Fibroblast of lung (primary cell): ENCODE results near the gene FAM236A.
"Not testable (repeated sequence)": the region's sequence is repeated elsewhere in the genome, so short reads cannot be mapped to it uniquely, and the experiment has no call there.

Experiments
- EZH2 ChIP-seq: IDR thresholded peaks from 2 replicates; pipeline ENCODE4 v1.5.1; 2012; ENCODE audit warnings: low read length, control low read depth, mild to moderate bottlenecking; ENCODE audit errors: missing control alignments
- TF ChIP-seq, protein P1 (sequence below), 2 donors: IDR thresholded peaks in 1 of 2; conservative IDR thresholded peaks in 1 of 2; 1 replicate in 1 of 2; 2 replicates in 1 of 2; pipeline ENCODE4 v1.5.1; 2011 to 2012; ENCODE audit warnings: low read length in 2 of 2, control low read depth in 1 of 2, inconsistent platforms in 1 of 2, low read depth in 1 of 2, mild to moderate bottlenecking in 1 of 2

DNA sequence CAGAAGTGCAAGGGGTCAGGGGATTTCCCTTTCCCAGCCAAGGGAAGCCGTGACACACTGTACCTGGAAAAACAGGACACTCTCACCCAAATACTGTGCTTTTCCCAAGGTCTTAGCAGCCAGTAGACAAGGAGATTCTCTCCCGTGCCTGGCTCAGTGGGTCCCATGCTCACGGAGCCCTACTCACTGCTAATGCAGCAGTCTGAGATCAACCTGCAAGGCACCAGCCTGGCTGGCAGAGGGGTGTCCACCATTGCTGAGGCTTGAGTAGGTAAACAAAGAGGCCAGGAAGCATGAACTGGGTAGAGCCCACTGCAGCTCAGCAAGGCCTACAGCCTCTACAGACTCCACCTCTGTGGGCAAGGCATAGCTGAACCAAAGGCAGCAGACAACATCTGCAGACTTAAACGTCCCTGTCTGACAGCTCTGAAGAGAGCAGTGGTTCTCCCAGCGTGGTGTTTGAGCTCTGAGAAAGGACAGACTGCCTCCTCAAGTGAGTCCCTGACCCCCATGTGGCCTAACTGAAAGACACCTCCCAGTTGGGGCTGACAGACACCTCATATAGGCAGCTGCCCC, 43.0 kb downstream of the FAM236A start:
- TF ChIP-seq, protein P1, sequence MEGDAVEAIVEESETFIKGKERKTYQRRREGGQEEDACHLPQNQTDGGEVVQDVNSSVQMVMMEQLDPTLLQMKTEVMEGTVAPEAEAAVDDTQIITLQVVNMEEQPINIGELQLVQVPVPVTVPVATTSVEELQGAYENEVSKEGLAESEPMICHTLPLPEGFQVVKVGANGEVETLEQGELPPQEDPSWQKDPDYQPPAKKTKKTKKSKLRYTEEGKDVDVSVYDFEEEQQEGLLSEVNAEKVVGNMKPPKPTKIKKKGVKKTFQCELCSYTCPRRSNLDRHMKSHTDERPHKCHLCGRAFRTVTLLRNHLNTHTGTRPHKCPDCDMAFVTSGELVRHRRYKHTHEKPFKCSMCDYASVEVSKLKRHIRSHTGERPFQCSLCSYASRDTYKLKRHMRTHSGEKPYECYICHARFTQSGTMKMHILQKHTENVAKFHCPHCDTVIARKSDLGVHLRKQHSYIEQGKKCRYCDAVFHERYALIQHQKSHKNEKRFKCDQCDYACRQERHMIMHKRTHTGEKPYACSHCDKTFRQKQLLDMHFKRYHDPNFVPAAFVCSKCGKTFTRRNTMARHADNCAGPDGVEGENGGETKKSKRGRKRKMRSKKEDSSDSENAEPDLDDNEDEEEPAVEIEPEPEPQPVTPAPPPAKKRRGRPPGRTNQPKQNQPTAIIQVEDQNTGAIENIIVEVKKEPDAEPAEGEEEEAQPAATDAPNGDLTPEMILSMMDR (conservative IDR thresholded peaks at IDR 0.05 in 1 of 2, IDR thresholded peaks at IDR 0.05 in 1 of 2; ENCODE audit: low read depth in 1 of 2, low read length in 2 of 2), result not testable (repeated sequence)
- TF ChIP-seq EZH2, result not testable (repeated sequence)
